ENCODE data around the gene PHAF1. TPM values are rescaled to one million over a fixed set of nuclear protein-coding genes. Genes with fewer than 3 reads are reported as not detected.

Gene PHAF1
- total RNA-seq, 1 donor from 2014 or later, result 12.1 TPM

Other genes starting within 250 kb of the PHAF1 start
- gene PDP2, start 229.4 kb upstream of the PHAF1 start, total RNA-seq, result 9.6 TPM
- 5.0 TPM for gene CDH16, start 191.1 kb upstream of the PHAF1 start, total RNA-seq
- gene RRAD, start 184.4 kb upstream of the PHAF1 start, total RNA-seq, result 59.1 TPM
- gene CIAO2B, start 175.5 kb upstream of the PHAF1 start, total RNA-seq, result 125 TPM
- gene CES2, start 174.4 kb upstream of the PHAF1 start, total RNA-seq, result 151 TPM
- 1.1 TPM for gene CES3, start 148.7 kb upstream of the PHAF1 start, total RNA-seq
- 6.0 TPM for gene CES4A, start 121.4 kb upstream of the PHAF1 start, total RNA-seq
- gene CBFB, start 80.8 kb upstream of the PHAF1 start, total RNA-seq, result 40.4 TPM
- gene B3GNT9, start 41.1 kb downstream of the PHAF1 start, total RNA-seq, result 3.7 TPM
- gene TRADD, start 50.0 kb downstream of the PHAF1 start, total RNA-seq, result 18.0 TPM
- 5.5 TPM for gene FBXL8, start 50.0 kb downstream of the PHAF1 start, total RNA-seq
- gene HSF4, start 54.8 kb downstream of the PHAF1 start, total RNA-seq, result 10.9 TPM
- gene NOL3, start 60.6 kb downstream of the PHAF1 start, total RNA-seq, result 23.3 TPM
- 7.8 TPM for gene MATCAP1, start 74.0 kb downstream of the PHAF1 start, total RNA-seq
- 1.4 TPM for gene EXOC3L1, start 80.2 kb downstream of the PHAF1 start, total RNA-seq
- 36.6 TPM for gene E2F4, start 82.2 kb downstream of the PHAF1 start, total RNA-seq
- 26.3 TPM for gene ELMO3, start 89.2 kb downstream of the PHAF1 start, total RNA-seq
- gene TMEM208, start 117.2 kb downstream of the PHAF1 start, total RNA-seq, result 25.3 TPM
- 7.4 TPM for gene FHOD1, start 137.5 kb downstream of the PHAF1 start, total RNA-seq
- 0.08 TPM for gene SLC9A5, start 139.0 kb downstream of the PHAF1 start, total RNA-seq
- 4.9 TPM for gene PLEKHG4, start 169.6 kb downstream of the PHAF1 start, total RNA-seq
- gene KCTD19, start 216.8 kb downstream of the PHAF1 start, total RNA-seq, result not detected
- gene LRRC36, start 216.9 kb downstream of the PHAF1 start, total RNA-seq, result not detected